ENCODE results near the gene SLC15A4.

Gene SLC15A4

GRCh38 chr12:128754275-128754674 lies 69.5 kb downstream of the SLC15A4 start:
- DNase-seq (ENCODE audit: low read depth) = no peak
- no peak for TF ChIP-seq CTCF (IDR thresholded peaks at IDR 0.05; ENCODE audit: low read depth, low read length, missing control alignments)
- H3K4me3 ChIP-seq (ENCODE audit: low read depth, low read length) = no peak overlapping the region

- H3K4me3 ChIP-seq (ENCODE audit: low read depth, low read length) = no peak overlapping the region
- no peak for DNase-seq (ENCODE audit: low read depth)
- TF ChIP-seq CTCF (IDR thresholded peaks at IDR 0.05; ENCODE audit: low read depth, low read length, missing control alignments) = no peak
Observed at GRCh38 chr12:128753438-128753837, 70.3 kb downstream of the SLC15A4 start.

GRCh38 chr12:128752386-128752785 lies 71.4 kb downstream of the SLC15A4 start:
- TF ChIP-seq CTCF (IDR thresholded peaks at IDR 0.05; ENCODE audit: low read depth, low read length, missing control alignments) = no peak
- no peak overlapping the region for H3K4me3 ChIP-seq (ENCODE audit: low read depth, low read length)
- DNase-seq (ENCODE audit: low read depth) = no peak

- H3K4me3 ChIP-seq (ENCODE audit: low read depth, low read length) = no peak overlapping the region
- no peak for TF ChIP-seq CTCF (IDR thresholded peaks at IDR 0.05; ENCODE audit: low read depth, low read length, missing control alignments)
- no peak for DNase-seq (ENCODE audit: low read depth)
Observed at GRCh38 chr12:128747441-128747840, 76.3 kb downstream of the SLC15A4 start.

GRCh38 chr12:128745772-128746689 lies 77.7 kb downstream of the SLC15A4 start:
- DNase-seq (ENCODE audit: low read depth) = no peak
- no peak overlapping the region for H3K4me3 ChIP-seq (ENCODE audit: low read depth, low read length)
- TF ChIP-seq CTCF (IDR thresholded peaks at IDR 0.05; ENCODE audit: low read depth, low read length, missing control alignments) = no peak

GRCh38 chr12:128743916-128744315 lies 79.8 kb downstream of the SLC15A4 start:
- TF ChIP-seq CTCF (IDR thresholded peaks at IDR 0.05; ENCODE audit: low read depth, low read length, missing control alignments) = no peak
- H3K4me3 ChIP-seq (ENCODE audit: low read depth, low read length) = no peak overlapping the region
- no peak for DNase-seq (ENCODE audit: low read depth)
